ENCODE results near the gene IGIP.

IGIP gene

GRCh38 chr5:140136624-140137023 lies 10.9 kb downstream of the IGIP start:
- TF ChIP-seq CTCF (IDR thresholded peaks at IDR 0.05; ENCODE audit: low read depth, low read length, missing control alignments) = no peak
- no peak for DNase-seq (ENCODE audit: low read depth)
- in situ Hi-C loops (cut with HindIII; ENCODE audit: low sequenced_read_pairs) = no loop called here
- H3K4me3 ChIP-seq (ENCODE audit: low read depth, low read length) = no peak overlapping the region

- no peak for DNase-seq (ENCODE audit: low read depth)
- in situ Hi-C loops (cut with HindIII; ENCODE audit: low sequenced_read_pairs) = no loop called here
- H3K4me3 ChIP-seq (ENCODE audit: low read depth, low read length) = no peak overlapping the region
- no peak for TF ChIP-seq CTCF (IDR thresholded peaks at IDR 0.05; ENCODE audit: low read depth, low read length, missing control alignments)
Measured at GRCh38 chr5:140140435-140140834, 14.7 kb downstream of the IGIP start.

- H3K4me3 ChIP-seq (ENCODE audit: low read depth, low read length) = no peak overlapping the region
- in situ Hi-C loops (cut with HindIII; ENCODE audit: low sequenced_read_pairs) = no loop called here
- TF ChIP-seq CTCF (IDR thresholded peaks at IDR 0.05; ENCODE audit: low read depth, low read length, missing control alignments) = no peak
- DNase-seq (ENCODE audit: low read depth) = no peak
Measured at GRCh38 chr5:140141241-140141640, 15.5 kb downstream of the IGIP start.

- TF ChIP-seq CTCF (IDR thresholded peaks at IDR 0.05; ENCODE audit: low read depth, low read length, missing control alignments) = no peak
- no peak for DNase-seq (ENCODE audit: low read depth)
- H3K4me3 ChIP-seq (ENCODE audit: low read depth, low read length) = no peak overlapping the region
- in situ Hi-C loops (cut with HindIII; ENCODE audit: low sequenced_read_pairs) = no loop called here
Measured at GRCh38 chr5:140142246-140142645, 16.5 kb downstream of the IGIP start.

GRCh38 chr5:140142856-140143255 lies 17.1 kb downstream of the IGIP start:
- TF ChIP-seq CTCF (IDR thresholded peaks at IDR 0.05; ENCODE audit: low read depth, low read length, missing control alignments) = no peak
- DNase-seq (ENCODE audit: low read depth) = no peak
- no peak overlapping the region for H3K4me3 ChIP-seq (ENCODE audit: low read depth, low read length)
- in situ Hi-C loops (cut with HindIII; ENCODE audit: low sequenced_read_pairs) = no loop called here

GRCh38 chr5:140143521-140144258 lies 18.0 kb downstream of the IGIP start:
- DNase-seq (ENCODE audit: low read depth) = no peak
- in situ Hi-C loops (cut with HindIII; ENCODE audit: low sequenced_read_pairs) = no loop called here
- TF ChIP-seq CTCF (IDR thresholded peaks at IDR 0.05; ENCODE audit: low read depth, low read length, missing control alignments) = no peak
- no peak overlapping the region for H3K4me3 ChIP-seq (ENCODE audit: low read depth, low read length)

Measured in astrocyte of the cerebellum (primary cell).